ENCODE results near the gene PRSS56.

Gene PRSS56

GRCh38 chr2:232574674-232575403, 54.7 kb downstream of the PRSS56 start:
- no peak for FAIRE-seq

All from endometrium (tissue), 2 donors.